Subcutaneous adipose tissue (tissue), 4 donors: ENCODE measurements around the gene PCBD1. TPM values are rescaled to one million over a fixed set of nuclear protein-coding genes. Genes with fewer than 3 reads are reported as not detected.

Source experiments
- total RNA-seq, 4 donors: library from RNA; depleted of rRNA; stranded (reverse); fragments of >200 nt; gene quantifications; one replicate each; pipeline ENCODE4 v1.1.0, GENCODE V29; 2016
- TF ChIP-seq, protein P1 (sequence below): fragments of 450-650 bp; IDR thresholded peaks from one replicate; pipeline ENCODE4 v1.5.1; 2016; ENCODE audit warnings: low read depth, mild to moderate bottlenecking, control low read depth, antibody characterized with exemption, moderate library complexity

The PCBD1 gene
- total RNA-seq, 4 donors from 2014 or later, result 62.8 to 141 (median 83.7) TPM

DNA sequence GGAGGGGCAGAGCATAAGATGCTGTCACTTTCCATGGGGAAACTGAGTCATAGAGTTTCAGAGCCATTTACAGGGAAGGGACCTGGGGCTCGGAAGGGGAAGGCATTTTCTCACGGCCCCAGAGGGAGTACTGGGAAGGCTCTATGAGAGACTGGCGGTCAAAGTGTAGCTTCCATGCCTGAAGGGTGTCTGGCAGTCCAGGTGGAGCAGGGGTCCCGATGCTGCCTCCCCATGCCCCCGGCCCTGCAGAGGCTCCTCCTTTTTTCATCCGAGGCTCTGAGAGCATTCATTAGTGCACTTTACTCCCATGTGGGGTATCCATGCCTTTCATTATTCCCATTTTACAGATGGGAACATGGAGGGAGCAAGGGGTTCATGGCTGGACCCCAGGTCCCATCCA, 27.9 kb upstream of the PCBD1 start:
- TF ChIP-seq, protein P1, sequence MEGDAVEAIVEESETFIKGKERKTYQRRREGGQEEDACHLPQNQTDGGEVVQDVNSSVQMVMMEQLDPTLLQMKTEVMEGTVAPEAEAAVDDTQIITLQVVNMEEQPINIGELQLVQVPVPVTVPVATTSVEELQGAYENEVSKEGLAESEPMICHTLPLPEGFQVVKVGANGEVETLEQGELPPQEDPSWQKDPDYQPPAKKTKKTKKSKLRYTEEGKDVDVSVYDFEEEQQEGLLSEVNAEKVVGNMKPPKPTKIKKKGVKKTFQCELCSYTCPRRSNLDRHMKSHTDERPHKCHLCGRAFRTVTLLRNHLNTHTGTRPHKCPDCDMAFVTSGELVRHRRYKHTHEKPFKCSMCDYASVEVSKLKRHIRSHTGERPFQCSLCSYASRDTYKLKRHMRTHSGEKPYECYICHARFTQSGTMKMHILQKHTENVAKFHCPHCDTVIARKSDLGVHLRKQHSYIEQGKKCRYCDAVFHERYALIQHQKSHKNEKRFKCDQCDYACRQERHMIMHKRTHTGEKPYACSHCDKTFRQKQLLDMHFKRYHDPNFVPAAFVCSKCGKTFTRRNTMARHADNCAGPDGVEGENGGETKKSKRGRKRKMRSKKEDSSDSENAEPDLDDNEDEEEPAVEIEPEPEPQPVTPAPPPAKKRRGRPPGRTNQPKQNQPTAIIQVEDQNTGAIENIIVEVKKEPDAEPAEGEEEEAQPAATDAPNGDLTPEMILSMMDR, result no peak

DNA sequence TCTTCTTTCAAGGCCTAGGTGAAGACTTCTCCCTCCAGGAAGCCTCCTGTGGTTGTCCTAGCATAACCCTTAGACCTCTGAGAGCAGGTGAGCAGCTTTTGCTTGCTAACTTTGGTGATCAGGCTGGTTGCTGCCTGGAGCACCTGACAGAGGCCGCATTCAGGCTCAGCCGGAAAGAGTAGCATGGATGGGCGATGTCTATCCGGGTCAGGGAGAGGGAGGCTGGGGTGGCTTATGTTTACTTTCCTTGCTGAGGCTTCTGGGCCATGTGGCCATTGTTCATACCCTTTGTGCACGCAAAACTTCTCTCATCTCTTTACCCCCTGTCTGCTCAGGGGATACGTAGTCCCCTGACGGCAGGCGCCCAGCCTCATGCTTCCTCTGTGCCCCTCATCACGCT, 27.4 kb upstream of the PCBD1 start:
- TF ChIP-seq, protein P1, result no peak

DNA sequence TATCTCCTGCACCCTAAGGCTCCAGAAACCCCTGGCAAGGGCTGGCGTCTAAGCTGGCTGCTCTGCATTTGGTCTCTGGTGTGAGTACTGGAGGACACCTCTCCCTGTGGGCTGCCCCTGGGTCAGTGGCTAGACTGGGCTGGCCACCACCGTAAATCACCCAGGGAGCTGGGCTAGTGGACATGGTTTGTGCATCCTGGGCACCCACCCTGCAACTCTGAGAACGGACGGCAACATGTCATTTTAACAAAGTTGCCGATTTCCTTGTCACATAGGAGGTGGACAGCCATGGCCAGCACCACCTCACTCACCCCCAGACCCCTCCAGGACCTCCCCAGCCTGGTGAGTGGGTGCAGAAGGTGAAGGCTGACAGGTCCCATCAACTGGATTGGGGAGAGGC, 26.8 kb upstream of the PCBD1 start:
- TF ChIP-seq, protein P1, result no peak

GRCh38 chr10:70914316-70914864, 26.0 kb upstream of the PCBD1 start:
- TF ChIP-seq, protein P1, result no peak

- TF ChIP-seq, protein P1, result no peak
Observed at GRCh38 chr10:70913893-70914240, 25.5 kb upstream of the PCBD1 start.

GRCh38 chr10:70913191-70913892, 25.0 kb upstream of the PCBD1 start:
- TF ChIP-seq, protein P1, result no peak

GRCh38 chr10:70912556-70912955, 24.2 kb upstream of the PCBD1 start:
- TF ChIP-seq, protein P1, result no peak
